Measurements from ENCODE around the gene PIAS4.
"Not testable (repeated sequence)": the region's sequence is repeated elsewhere in the genome, so short reads cannot be mapped to it uniquely, and the experiment has no call there.

Gene PIAS4

DNA sequence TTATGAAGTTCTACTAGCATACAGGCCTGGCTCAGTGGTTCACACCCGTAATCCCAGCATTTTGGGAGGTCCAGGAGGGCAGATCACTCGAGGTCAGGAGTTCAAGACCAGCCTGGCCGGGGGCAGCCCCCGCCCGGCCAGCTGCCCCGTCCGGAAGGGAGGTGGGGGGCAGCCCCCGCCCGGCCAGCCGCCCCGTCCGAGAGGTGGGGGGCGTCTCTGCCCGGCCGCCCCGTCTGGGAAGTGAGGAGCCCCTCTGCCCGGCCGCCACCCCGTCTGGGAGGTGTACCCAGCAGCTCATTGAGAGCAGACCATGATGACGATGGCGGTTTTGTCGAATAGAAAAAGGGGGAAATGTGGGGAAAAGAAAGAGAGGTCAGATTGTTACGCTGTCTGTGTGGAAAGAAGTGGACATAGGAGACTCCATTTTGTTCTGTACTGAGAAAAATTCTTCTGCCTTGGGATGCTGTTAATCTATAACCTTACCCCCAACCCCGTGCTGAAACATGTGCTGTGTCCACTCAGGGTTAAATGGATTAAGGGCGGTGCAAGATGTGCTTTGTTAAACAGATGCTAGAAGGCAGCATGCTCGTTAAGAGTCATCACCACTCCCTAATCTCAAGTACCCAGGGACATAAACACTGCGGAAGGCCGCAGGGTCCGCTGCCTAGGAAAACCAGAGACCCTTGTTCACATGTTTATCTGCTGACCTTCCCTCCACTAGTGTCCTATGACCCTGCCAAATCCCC is 8.7 kb upstream of the PIAS4 start:
- DNase-seq: not testable (repeated sequence)

DNA sequence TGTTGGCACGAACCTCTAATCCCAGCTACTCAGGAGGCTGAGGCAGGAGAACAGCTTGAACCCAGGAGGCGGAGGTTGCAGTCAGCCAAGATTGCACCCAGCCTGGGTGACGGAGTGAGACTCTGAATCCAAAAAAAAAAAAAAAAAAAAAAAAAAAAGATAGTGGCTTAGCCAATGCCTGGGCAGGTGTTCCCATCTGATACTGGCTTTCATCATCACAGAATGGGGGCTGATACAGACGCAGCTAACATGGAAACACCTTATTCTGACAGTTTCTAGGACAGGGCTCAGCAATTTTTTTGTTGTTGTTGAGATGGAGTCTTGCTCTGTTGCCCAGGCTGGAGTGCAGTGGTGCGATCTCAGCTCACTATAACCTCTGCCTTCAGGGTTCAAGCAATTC is 6.7 kb upstream of the PIAS4 start:
- DNase-seq: not testable (repeated sequence)

DNA sequence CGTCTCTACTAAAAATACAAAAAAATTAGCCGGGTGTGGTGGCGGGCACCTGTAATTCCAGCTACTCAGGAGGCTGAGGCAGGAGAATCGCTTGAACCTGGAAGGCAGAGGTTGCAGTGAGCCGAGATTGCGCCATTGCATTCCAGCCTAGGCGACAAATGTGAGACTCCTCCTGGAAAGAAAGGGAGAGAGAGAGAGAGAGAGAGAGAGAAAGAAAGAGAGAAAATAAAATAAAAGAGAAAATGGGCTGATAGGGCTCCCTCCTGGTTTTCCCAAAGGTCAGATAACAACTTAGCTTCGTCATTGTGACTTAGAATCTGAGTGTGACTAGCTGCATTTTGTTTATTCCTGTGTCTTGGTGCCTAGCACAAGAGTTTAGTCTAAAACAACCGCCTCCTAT is 2.1 kb upstream of the PIAS4 start:
- DNase-seq: not testable (repeated sequence)

DNA sequence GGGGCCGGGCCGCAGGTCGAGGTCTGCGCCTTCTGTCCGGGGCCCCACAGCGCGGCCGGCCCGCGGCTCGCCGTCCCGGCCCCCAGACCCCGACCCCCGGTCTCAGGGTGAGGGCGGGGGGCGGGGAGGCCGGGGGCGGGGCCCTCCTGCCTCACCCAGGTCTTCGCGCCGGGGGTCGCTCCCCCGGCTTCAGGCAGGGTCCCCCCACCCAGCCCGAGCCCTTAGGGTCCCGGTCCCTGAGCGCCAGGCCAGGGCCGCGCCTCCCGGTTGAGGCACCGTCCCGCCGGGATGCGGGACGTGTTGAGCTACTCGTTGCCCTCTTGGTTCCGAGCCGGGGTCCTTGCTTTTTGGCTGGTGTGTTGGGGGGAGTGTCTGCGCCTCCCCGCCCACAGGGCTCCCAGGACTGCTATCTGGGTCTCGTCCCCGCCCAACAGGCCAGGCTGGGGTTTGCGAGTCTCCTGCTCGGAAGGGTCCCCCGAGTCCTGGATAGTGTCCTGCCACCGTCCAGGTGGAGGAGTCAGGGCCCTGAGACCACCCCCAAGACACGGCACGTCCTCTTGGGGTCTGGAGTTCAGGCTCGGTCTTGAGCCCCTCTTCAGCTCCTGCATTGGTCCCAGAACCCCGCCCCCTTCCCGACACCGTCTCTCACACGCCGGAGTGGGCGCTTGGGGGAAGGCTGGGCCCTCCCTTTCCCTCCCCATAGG is 452 bp downstream of the PIAS4 start:
- no peak for DNase-seq

DNA sequence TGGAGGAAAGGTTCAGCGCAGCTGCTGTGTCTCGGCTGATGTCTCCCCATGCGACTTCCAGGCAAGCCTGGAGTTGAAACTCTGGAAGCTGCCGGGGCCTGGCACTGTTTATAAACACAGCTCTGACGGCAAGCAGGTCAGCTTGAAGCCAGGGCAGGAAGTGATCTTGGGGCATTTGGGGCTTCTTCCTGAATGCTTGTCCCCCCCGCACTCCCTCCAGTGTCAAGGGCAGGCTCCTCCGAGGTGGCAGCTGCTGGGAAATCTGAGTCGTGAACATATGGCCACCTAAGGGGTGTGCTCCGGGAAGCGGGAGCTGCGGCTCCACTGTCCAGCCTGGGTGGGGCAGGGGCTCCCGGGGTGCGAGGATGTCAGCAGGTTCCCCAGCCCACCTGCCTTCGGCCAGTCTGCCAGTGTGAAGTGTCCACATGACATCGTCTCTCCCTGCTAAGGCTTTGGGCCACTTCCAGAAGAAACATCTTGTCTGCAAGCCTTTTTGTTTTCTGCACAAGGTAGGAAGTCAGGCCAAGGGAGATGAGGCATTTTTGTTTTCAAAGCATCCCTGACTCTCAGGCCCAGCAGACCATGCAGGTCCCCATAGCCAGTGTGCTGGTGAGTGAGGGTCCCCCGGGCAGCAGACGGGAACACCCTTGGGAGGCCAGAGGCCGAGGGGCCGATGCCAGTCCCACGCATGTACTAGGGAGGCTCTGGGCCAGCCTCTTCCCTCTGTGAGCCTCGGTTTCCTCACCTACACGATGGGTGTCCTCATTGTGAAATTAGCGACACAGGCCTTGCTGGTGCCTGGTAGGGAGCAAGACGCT is 2.7 kb downstream of the PIAS4 start:
- DNase-seq: no peak

DNA sequence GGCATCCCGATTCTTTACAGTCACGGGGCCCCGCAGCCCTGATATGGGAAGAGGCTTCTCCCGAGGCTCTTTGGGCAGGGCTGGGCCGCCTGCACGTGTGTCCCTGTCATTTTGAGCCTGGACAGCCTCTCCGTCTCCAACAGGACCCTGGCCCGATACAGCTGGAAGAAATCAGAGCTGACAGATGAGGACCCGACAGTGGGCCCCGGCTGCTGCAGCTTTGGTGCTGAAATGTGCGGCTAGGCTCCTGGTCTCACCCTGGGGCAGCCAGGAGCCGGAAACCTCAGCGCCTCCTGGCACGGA is 3.2 kb downstream of the PIAS4 start:
- DNase-seq: no peak

DNA sequence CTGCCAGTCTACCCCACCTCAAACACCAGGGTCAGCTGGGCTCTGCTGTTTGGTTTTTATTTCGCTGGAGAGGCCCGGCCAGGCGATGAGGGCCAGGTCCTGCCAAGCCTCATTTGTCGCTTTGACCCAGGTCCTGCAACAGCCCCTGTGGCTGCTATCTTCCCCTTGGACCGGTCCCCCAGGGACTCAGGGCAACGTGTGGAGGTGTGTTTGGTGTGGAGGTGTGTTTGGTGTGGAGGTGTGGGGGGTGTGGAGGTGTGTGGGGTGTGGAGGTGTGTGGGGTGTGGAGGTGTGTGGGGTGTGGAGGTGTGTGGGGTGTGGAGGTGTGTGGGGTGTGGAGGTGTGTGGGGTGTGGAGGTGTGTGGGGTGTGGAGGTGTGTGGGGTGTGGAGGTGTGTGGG is 3.9 kb downstream of the PIAS4 start:
- DNase-seq: not testable (repeated sequence)

DNA sequence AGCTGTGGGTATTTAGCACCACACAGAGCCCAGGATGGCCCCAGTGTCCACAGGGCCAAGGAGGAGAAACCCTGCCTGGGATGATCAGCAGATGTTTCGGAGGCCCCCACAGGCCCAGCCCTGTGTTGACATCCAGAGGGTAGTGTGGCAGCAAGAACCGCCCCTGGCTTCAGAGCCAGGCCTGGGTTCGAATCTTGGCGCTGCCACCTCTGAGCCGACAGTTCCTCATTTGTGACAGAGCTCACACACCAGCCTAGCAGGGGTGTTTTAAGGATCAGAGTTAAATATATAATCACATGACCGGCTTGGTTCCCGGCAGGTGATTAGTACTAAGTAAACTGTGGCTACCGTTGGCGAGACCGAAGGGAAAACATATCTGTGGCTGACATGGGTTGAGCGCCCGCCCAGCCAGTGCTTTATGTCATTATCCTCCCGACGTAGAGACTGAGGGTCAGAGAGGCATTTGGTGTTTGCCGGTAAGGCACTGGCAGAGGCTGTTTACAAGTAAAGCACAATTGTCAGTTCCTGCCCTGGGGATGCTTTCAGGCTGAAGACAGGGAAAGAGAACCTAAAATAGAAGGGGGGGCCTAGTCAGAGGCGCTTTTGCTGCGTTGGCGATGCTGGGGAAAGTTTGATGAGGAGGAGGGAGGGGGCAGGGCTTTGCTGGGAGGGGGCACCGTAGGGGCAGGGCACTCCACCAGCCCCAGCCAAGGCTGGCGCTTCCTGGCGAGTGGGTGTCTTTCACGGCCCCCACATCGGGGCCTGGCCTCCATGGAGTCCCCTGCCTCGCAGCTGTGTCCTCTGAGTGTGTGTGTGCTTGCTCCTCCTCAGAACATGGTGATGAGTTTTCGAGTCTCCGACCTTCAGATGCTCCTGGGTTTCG is 4.8 kb downstream of the PIAS4 start:
- no peak for DNase-seq

DNA sequence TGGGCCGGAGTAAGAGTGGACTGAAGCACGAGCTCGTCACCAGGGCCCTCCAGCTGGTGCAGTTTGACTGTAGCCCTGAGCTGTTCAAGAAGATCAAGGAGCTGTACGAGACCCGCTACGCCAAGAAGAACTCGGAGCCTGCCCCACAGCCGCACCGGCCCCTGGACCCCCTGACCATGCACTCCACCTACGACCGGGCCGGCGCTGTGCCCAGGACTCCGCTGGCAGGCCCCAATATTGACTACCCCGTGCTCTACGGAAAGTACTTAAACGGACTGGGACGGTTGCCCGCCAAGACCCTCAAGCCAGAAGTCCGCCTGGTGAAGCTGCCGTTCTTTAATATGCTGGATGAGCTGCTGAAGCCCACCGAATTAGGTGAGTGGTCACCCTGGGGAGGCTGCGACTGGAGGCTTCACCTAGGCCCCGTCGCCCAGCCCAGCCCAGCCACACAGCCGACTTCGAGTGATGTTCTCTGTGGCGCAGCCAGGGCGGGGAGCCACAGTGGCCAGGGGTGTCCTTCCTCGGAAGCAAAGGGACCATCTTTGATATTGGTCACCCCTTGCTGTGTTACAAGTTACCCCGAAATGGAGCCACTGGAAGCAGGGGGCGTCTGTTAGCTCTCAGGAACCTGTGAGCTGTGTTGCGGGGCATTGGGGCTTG is 5.6 kb downstream of the PIAS4 start:
- no peak for DNase-seq

DNA sequence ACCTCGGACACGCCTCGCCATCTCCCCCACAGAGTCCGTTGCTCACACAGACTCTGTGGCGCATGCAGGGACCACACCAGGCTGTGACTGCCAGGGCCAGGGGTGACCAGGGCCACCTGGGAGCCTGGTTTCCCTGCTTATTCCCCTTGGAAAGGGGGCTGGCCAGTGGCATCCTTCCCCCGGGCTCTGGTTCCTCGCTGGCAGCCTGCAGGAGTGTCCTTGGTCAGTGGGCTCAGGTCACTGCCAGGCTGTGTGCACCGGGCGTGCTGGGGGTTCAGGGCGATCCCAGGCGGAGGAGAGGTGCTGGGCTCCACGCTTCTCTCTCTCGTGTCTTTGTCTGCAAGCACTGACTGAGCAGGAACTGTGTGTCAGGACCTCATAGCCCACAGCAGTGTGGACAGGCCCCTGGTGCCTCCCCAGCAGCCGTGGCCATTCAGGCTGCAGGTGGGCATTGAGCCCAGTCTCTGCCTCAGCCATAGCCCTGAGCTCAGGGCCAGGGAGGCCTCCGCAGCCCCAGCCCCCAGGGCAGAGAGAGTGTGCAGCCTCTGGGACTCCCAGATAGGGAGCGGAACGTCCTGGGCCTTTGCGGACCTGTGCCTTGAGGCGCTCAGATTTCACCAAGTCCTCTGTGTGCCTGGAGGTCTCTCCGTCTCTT is 6.5 kb downstream of the PIAS4 start:
- no peak for DNase-seq

DNA sequence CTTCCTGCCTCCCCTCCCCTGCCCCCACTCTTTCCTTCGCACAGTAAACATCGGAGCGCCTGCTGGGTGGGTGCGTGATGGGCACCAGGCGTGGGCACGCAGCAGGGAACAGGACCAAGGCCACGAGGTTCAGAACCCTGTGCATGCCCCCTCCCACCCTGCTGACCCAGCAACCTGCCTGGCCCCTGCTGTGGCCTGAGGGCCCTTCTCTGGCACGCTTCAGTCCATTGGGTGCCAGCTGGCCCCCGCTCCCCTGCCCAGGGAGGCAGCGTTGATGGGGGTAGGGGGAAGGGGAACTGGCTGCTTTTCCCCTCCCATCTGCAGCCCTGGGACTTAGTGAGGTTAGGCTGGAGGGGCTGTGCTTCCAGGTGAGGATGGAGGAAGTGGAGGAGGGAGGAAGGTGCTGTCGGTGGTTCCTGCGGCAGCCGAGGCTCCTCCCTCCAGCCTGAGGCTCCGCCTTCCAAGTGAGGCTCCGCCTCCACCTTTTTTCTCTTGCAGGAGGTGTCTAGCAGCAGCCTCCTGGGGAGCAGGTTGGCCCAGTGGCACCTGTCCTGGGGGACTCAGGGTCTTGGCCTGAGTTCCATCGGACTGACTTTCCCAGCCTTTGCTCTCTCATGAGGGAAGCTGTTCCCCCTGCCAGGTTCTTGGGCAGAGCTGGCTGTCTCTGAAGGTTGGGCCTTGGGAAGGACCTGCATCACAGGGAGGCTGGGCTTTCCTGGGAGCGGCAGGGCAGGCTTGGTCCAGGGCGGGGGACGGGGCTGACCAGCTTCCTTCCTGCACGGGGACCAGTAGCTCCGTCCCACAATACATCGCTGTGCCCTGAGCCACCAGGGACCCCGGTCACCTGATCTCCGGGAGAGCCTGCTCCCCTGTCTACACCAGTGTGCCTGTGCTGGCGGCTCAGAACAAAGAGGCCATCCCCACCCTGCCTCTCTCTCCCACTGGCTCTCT is 7.3 kb downstream of the PIAS4 start:
- no peak for DNase-seq

DNA sequence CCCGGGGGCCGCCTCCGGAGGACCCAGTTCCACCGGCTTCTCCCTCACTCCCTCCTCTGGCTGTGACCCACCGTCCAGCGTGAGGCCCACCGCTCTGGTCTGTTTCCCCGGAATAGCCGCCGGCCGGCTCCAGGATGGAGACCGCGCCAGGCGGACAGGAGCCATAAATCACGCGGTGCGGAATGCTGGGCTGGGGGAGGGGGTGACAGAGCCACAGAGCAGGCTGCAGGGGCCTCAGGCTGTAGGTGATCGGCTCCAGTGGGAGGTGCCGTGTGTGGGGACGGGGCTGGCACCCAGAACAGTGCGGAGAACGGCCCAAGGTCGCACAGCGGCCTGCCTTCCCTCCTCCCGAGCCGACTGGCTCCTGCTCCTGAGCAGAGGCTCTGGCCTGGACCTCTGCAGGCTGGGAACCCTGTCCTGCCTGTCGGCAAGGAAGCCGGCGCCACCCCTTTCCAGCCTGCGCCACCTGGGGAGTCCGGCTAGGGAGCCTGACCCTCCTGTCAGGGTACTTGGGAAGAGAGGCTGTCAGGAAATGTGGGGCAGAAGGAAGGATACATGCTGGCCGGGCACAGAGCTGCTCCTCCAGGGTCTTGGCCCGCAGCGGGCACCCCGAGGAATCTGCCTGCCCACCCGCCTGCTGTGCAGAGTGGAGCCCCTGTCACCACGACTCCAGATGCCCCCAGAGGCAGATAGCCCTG is 8.3 kb downstream of the PIAS4 start:
- no peak for DNase-seq

DNA sequence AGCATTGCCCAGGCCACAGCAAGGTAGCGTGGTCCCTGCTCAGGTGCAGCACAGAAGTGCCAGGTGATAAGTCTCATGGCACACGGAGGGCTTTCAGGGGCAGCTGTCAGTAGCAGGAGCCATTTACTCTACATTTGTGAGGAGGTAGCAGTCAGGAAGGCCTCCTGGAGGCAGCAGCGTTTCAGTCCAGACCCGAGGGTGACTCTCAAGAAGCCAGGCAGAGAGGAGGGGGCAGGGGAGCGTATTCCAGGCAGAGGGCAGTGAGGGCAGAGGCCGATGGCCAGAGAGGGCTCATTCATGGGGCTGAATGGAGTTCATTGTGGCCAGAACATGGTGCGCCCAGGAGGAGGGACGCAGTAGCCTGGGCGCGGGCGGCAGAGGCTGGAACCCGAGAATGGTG is 8.9 kb downstream of the PIAS4 start:
- no peak for DNase-seq

DNA sequence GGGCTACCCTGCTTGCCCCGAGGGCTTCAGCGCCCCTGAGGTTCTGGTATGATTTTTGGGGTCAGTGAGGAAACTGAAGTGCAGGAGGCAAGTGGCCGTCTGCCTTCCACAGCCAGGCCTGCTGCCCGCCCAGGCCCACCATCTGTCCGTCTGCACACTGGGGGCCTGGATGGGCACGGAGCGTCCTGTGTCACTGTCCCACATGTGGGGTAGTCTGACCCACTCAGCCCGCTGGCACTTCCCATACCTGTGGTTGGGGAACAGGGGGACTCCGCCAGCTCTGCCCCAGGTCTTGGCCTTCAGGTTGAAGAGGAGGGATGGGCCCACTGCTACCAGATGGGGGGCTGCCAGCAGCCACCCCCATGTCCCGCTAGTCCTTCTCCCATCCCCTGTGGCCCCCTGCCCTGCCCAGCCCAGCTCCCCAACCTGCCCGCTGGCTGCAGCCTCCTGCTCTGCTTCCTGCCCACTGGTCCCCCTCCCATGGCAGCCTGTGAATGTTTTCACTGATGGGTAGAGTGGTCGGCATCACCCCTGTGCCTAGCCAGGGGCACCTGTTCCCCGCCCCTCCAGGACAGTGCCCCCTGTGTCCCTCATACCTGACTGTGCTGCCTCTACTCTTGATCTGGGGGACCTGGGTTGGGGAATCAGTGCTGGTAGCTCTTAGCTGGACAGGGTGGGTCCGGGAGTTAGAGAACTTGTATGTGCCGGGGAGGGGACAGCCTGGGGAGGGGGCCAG is 9.5 kb downstream of the PIAS4 start:
- no peak for DNase-seq

DNA sequence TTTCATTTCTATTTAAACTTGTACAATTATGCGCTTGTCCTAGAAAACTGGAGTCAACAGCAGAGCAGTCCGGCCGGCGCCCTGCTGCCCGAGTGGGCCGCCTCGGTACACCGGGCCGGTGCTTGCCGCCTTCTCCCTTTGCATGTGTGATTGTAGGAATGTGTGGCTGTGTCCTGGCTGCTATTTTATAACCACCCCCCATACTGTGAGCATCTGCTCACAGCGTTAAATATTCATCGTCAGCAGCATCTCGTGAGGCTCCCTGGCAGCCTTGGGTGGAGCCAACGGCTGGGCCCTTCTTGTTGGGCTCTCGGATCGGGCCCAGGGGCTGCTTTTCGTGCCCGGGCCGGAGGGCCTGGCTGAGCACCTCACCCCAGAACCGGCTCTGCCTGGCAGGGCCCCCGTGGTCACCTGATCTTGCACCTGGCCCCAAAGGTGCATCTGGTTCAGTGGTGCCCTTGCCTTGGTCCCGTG is 10.6 kb downstream of the PIAS4 start:
- no peak for DNase-seq

DNA sequence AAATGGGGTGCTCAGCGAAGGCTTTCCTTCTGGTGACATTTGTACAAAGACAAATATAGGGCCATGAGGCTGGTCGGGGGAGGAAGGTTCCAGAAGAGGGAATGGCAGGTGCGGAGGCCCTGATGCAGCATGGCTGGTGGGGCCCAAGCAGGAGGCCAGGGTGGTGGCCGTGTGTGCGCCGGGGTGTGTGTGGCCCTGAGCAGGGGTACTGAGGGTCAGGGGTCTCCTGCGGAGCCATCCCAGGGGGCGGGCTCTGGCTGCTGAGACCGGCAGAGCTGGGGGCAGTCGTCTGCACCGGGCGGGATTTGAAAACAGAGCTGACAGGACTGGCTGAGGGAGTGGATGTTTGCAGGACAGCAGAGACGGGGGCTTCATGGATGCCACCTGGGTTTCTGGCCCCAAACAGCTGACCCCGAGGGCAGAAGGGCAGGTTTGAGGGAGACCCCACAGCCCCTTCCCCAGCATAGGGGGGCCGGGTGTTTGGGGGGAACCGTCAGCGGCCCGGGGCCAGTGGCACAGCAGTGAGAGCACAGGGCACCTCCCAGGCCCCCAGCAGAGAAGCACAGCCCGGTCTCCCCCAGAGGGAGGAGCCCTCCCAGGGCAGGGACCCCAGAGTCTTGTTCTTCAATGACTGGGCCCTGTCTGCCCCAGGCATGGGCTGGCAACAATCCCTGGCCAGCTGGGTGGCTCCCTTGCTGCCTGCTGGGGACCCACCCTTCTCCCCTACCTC is 11.4 kb downstream of the PIAS4 start:
- no peak for DNase-seq

DNA sequence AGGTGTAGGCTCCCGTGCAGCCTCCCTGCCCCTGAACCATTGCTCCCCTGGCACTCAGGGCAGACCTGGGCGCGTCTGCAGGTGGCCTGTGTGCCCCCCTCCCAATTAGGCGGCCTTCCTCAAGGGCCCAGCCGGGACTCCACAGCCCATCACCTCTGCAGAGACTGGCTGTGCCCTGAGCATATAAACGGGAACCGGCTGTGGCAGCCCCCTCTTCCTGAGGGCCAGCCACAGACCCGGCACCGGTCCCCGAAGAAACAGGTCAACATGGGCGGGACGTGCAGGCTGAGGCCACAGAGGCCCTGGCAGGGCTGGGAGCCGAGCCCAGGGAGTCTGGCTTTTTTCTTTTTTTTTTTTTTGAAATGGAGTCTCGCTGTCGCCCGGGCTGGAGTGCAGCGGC is 12.0 kb downstream of the PIAS4 start:
- DNase-seq: no peak

Data from NCI-H1436 treated with DMSO at 0.1 percent for 48 hours (cell line).